KMS-11 (cell line): ENCODE measurements around the gene LRRC17.

Experiments used
- H2AFZ ChIP-seq: fragments of 200-600 bp; sonication (generic); 2 replicates; pipeline ENCODE4 v1.6.1; 2016; ENCODE audit warnings: antibody characterized with exemption, mixed run types, low read depth
- H3K27ac ChIP-seq: fragments of 200-600 bp; sonication (generic); 2 replicates; pipeline ENCODE4 v1.6.1; 2016; ENCODE audit warnings: mild to moderate bottlenecking, mixed run types
- H3K27me3 ChIP-seq: fragments of 200-600 bp; sonication (generic); 2 replicates; pipeline ENCODE4 v1.6.1; 2017; ENCODE audit warnings: mild to moderate bottlenecking, low read depth, mixed run types, moderate library complexity; ENCODE audit not compliant: insufficient read depth
- H3K36me3 ChIP-seq: fragments of 200-600 bp; sonication (generic); 2 replicates; pipeline ENCODE4 v1.6.1; 2017; ENCODE audit warnings: mild to moderate bottlenecking, mixed run types; ENCODE audit not compliant: insufficient read depth
- H3K4me1 ChIP-seq: fragments of 200-600 bp; sonication (generic); 2 replicates; pipeline ENCODE4 v1.6.1; 2016; ENCODE audit warnings: mild to moderate bottlenecking, low read depth, mixed run types; ENCODE audit not compliant: poor library complexity, severe bottlenecking
- H3K4me2 ChIP-seq: fragments of 200-600 bp; sonication (generic); 2 replicates; pipeline ENCODE4 v1.7.0; 2016; ENCODE audit warnings: mild to moderate bottlenecking, mixed run types
- H3K4me3 ChIP-seq: fragments of 200-600 bp; sonication (generic); IDR thresholded peaks from 2 replicates; pipeline ENCODE4 v1.6.1; 2017; ENCODE audit warnings: low read depth, low read length, mixed read lengths; ENCODE audit not compliant: insufficient read depth
- H3K79me2 ChIP-seq: fragments of 200-600 bp; sonication (generic); 2 replicates; pipeline ENCODE4 v1.6.1; 2016; ENCODE audit warnings: low read depth, mixed run types; ENCODE audit not compliant: insufficient read depth
- H3K9ac ChIP-seq: fragments of 200-600 bp; sonication (generic); 2 replicates; pipeline ENCODE4 v1.6.1; 2016; ENCODE audit warnings: mild to moderate bottlenecking, mixed run types
- H4K20me1 ChIP-seq: fragments of 200-600 bp; sonication (generic); 2 replicates; pipeline ENCODE4 v1.6.1; 2016; ENCODE audit warnings: mild to moderate bottlenecking, mixed run types; ENCODE audit not compliant: insufficient read depth
- TF ChIP-seq, protein P1 (sequence below): fragments of 200-600 bp; sonication (generic); conservative IDR thresholded peaks from 2 replicates; pipeline ENCODE4 v1.6.1; 2017; ENCODE audit warnings: low read depth, mild to moderate bottlenecking, antibody characterized with exemption, low read length, moderate library complexity, mixed read lengths

LRRC17 gene, protein sequence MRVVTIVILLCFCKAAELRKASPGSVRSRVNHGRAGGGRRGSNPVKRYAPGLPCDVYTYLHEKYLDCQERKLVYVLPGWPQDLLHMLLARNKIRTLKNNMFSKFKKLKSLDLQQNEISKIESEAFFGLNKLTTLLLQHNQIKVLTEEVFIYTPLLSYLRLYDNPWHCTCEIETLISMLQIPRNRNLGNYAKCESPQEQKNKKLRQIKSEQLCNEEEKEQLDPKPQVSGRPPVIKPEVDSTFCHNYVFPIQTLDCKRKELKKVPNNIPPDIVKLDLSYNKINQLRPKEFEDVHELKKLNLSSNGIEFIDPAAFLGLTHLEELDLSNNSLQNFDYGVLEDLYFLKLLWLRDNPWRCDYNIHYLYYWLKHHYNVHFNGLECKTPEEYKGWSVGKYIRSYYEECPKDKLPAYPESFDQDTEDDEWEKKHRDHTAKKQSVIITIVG

DNA sequence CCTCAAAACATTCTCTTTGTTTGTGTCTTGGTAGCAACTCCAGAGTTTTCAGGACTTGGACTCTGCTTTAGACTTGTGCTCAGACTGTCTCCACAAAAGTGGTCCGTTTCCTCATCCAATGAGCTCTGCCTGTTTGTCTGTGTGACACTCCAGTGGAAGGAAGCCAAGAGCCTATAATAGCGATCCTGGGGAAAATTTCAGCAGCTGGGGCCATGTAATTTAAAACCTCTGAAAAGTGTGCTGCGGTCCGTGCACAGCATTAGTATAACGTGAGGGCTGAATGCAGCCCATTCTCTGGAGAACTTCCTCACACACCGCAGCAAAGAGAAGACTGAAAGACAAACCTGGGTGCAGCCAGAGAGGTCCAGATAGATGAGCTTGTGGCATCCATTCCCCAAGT is at the start of gene LRRC17:
Gene LRRC17 (plus strand): TSS at position 259 of the 400 bp plus-strand sequence. CDS start 20,914 bp downstream, outside the sequence.
- H4K20me1 ChIP-seq: no peaks in the 10 kb centered on the region

DNA sequence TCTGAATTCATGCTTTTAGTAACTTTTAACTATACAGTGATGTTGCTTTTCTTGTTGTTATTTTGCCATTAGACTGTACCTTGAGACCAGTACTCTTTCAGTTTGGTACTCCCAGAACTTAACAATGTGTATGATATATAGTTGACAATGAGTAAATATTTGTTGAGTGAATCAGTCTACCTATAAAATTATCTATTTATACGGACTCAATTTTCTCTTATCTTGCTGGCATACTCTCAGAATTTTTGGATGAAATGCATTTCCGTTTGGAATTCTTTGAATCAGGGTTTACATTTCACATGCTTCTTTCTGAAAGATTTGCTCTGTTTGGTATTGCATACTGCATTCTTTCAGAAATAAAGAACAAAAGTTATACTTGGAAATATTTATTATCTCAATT is 47.8 kb upstream of the LRRC17 start:
- Histone ChIP-seq H3K4me2 (no peak overlapping the region), H3K4me1 (no peaks in the 10 kb centered on the region), H2AFZ (no peak overlapping the region), H3K79me2 (no peaks in the 10 kb centered on the region), H3K36me3 (no peaks in the 10 kb centered on the region), H4K20me1 (no peaks in the 10 kb centered on the region), H3K27me3 (no peaks in the 10 kb centered on the region), H3K9ac (no peak overlapping the region), H3K27ac (no peak overlapping the region), H3K4me3 (no peak overlapping the region)
- TF ChIP-seq, protein P1, sequence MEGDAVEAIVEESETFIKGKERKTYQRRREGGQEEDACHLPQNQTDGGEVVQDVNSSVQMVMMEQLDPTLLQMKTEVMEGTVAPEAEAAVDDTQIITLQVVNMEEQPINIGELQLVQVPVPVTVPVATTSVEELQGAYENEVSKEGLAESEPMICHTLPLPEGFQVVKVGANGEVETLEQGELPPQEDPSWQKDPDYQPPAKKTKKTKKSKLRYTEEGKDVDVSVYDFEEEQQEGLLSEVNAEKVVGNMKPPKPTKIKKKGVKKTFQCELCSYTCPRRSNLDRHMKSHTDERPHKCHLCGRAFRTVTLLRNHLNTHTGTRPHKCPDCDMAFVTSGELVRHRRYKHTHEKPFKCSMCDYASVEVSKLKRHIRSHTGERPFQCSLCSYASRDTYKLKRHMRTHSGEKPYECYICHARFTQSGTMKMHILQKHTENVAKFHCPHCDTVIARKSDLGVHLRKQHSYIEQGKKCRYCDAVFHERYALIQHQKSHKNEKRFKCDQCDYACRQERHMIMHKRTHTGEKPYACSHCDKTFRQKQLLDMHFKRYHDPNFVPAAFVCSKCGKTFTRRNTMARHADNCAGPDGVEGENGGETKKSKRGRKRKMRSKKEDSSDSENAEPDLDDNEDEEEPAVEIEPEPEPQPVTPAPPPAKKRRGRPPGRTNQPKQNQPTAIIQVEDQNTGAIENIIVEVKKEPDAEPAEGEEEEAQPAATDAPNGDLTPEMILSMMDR: no peak

More for the DNA sequence above, at the start of gene LRRC17:
- H3K9ac ChIP-seq: no peak within 1 kb of the TSS
- H2AFZ ChIP-seq: no peak within 1 kb of the TSS
- TF ChIP-seq, protein P1: no peak
- no peaks in the 10 kb centered on the region for H3K4me1 ChIP-seq
- no peak within 1 kb of the TSS for H3K27ac ChIP-seq
- H3K4me3 ChIP-seq: no peak within 1 kb of the TSS
- no peaks in the 10 kb centered on the region for H3K36me3 ChIP-seq
- no peaks in the 10 kb centered on the region for H3K27me3 ChIP-seq
- no peaks in the 10 kb centered on the region for H3K79me2 ChIP-seq
- H3K4me2 ChIP-seq: no peak within 1 kb of the TSS

DNA sequence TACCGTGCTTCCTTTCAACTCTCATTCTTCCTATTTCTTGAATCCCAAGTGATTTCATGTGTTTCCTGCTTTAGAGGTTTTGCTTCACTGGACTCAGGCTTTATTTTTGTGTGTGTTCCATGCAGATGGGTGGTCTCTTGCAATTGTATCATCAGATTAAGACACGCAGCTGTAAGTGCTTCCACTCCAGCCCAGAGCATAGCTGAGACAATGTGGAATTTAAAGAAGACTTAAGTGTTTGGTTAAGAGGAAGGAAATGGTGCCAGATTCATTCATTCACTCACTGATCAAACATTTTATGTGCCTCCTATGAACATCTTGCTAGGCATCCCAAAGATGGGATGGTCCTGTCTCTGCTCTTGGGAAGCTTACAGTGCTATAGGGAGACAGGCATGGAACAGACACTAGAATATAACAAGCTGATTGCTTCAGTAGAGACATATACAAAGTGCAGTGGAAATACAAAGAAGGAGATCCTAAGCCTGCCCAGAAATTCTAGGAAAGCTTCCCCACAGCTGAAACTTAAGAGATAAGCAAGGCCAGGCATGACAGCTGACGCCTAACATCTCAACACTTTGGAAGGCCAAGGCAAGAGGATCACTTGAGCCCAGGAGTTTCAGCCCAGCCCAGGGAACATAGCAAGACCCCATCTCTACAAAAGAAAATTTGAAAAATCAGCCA is 46.1 kb upstream of the LRRC17 start:
- H3K27ac ChIP-seq: no peak overlapping the region
- no peak overlapping the region for H2AFZ ChIP-seq
- H3K27me3 ChIP-seq: no peaks in the 10 kb centered on the region
- no peaks in the 10 kb centered on the region for H3K4me1 ChIP-seq
- H3K4me3 ChIP-seq: no peak overlapping the region
- H3K9ac ChIP-seq: no peak overlapping the region
- TF ChIP-seq, protein P1: no peak
- H3K4me2 ChIP-seq: no peak overlapping the region
- no peaks in the 10 kb centered on the region for H3K36me3 ChIP-seq
- no peaks in the 10 kb centered on the region for H4K20me1 ChIP-seq
- no peaks in the 10 kb centered on the region for H3K79me2 ChIP-seq

DNA sequence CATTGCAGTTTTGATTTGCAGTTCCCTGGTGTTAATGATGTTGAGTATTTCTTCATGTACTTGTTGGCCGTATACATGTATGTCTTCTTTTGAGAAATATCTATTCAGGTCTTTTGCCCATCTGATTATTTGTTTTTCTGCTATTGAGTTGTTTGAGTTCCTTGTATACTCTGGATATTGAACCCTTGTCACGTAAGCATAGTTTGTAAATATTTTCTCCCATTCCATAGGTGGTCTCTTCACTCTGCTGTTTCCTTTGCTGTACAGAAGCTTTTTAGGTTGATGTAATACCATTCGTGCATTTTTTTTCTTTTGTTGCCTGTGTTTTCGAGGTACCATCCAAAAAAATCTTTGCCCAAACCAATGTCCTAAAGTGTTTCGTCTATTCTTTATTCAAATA is 43.6 kb upstream of the LRRC17 start:
- H2AFZ ChIP-seq: no peak overlapping the region
- TF ChIP-seq, protein P1: no peak

More for the DNA sequence above, 43.6 kb upstream of the LRRC17 start:
- Histone ChIP-seq H3K79me2 (no peaks in the 10 kb centered on the region), H3K36me3 (no peaks in the 10 kb centered on the region), H3K4me2 (no peak overlapping the region), H3K4me3 (no peak overlapping the region), H3K27ac (no peak overlapping the region), H3K4me1 (no peaks in the 10 kb centered on the region), H4K20me1 (no peaks in the 10 kb centered on the region), H3K9ac (no peak overlapping the region), H3K27me3 (no peaks in the 10 kb centered on the region)
